Upper lobe of right lung (tissue), 1 donor: ENCODE results near the gene OR2L2. TPM values are rescaled to one million over a fixed set of nuclear protein-coding genes. Genes with fewer than 3 reads are reported as not detected.

Experiments used
- ATAC-seq: fragments of 200-7000 bp; cut with Tn5 transposase; one replicate; pipeline ENCODE4 v1.9.1; 2020; ENCODE audit warnings: mild to moderate bottlenecking, moderate library complexity
- DNase-seq: peaks from one replicate; pipeline ENCODE4 v3.0.0-alpha.2; 2020
- H3K27ac ChIP-seq: fragments of 200-600 bp; one replicate; pipeline ENCODE4 v1.8.0; 2022
- H3K27me3 ChIP-seq: fragments of 200-600 bp; one replicate; pipeline ENCODE4 v1.8.0; 2022; ENCODE audit warnings: mild to moderate bottlenecking
- H3K36me3 ChIP-seq: fragments of 200-600 bp; one replicate; pipeline ENCODE4 v1.8.0; 2022
- H3K4me1 ChIP-seq: fragments of 200-600 bp; one replicate; pipeline ENCODE4 v1.8.0; 2022
- H3K4me3 ChIP-seq: fragments of 200-600 bp; one replicate; pipeline ENCODE4 v1.8.0; 2022; ENCODE audit warnings: mild to moderate bottlenecking
- H3K9me3 ChIP-seq: fragments of 200-600 bp; one replicate; pipeline ENCODE4 v1.8.0; 2022
- intact Hi-C: fragments of 100-400 bp; cut with DNase I; formaldehyde crosslinking; loops from one replicate; pipeline ENCODE4 v1.11.0; 2022
- long read RNA-seq: library from polyadenylated mRNA; unstranded; transcript quantifications from one replicate; pipeline ENCODE4 v2.0.0, GENCODE V29; 2021
- total RNA-seq: library from RNA; stranded (reverse); fragmentation: NEBNext Ultra II Directional; extraction: Animal tissue kit (Norgen Biotek cat#: 25700); gene quantifications from one replicate; pipeline ENCODE4 v1.2.1, GENCODE V29; 2021
- TF ChIP-seq, protein P1 (sequence below): fragments of 200-600 bp; IDR thresholded peaks from one replicate; pipeline ENCODE4 v1.8.0; 2022; ENCODE audit warnings: antibody characterized with exemption
- donor health status: DM: no; HTN: yes; CAD: no; lungs with severe emphysema.

The OR2L2 gene
- total RNA-seq = 0.14 TPM
- long read RNA-seq = 0 reads

DNA sequence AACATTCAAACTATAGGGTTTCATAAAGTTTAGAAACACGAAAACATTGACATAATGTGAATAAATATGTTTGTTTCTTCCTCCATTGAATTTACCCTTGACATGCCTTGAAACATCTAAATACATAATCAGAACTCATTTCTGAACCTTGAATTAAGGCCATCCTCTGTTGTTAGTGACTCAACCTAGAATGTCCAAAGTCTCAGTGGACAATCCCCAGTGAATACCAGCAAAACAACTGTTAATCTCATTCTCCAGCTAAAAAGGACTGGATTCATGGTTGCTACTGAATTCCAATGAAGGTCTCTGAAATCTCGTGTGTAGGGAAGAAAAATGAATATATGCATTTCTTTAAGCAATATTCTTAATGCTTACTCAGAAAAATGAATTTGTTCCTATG, at the start of gene OR2L2:
OR2L2 (plus strand) TSS at position 301 of the 400 bp plus-strand sequence. CDS start 8,198 bp downstream, outside the sequence.
- intact Hi-C loops = no loop called here
- Histone ChIP-seq H3K27ac (no peak within 1 kb of the TSS), H3K36me3 (no peaks in the 10 kb centered on the region), H3K4me3 (no peak within 1 kb of the TSS), H3K4me1 (no peaks in the 10 kb centered on the region), H3K9me3 (no peaks in the 10 kb centered on the region), H3K27me3 (no peaks in the 10 kb centered on the region)
- no peak for ATAC-seq
- TF ChIP-seq, protein P1, sequence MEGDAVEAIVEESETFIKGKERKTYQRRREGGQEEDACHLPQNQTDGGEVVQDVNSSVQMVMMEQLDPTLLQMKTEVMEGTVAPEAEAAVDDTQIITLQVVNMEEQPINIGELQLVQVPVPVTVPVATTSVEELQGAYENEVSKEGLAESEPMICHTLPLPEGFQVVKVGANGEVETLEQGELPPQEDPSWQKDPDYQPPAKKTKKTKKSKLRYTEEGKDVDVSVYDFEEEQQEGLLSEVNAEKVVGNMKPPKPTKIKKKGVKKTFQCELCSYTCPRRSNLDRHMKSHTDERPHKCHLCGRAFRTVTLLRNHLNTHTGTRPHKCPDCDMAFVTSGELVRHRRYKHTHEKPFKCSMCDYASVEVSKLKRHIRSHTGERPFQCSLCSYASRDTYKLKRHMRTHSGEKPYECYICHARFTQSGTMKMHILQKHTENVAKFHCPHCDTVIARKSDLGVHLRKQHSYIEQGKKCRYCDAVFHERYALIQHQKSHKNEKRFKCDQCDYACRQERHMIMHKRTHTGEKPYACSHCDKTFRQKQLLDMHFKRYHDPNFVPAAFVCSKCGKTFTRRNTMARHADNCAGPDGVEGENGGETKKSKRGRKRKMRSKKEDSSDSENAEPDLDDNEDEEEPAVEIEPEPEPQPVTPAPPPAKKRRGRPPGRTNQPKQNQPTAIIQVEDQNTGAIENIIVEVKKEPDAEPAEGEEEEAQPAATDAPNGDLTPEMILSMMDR = no peak
- no peak for DNase-seq

DNA sequence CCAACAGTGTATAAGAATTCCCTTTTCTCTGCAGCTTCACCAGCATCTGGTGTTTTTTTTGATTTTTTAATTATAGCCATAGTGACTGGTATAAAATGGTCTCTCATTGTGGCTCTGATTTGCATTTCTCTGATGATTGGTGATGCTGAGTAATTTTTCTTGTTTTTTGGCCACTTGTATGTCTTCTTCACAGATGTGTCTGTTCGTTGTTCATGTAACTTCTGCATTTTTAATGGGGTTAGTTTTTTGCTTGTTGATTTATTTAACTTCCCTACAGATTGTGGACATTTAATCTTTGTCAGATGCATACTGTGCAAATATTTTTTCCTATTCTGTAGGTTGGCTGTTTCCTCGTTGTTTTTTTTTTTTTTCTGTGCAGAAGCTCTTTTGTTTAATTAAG, 36.9 kb upstream of the OR2L2 start:
- TF ChIP-seq, protein P1 = no peak
- Histone ChIP-seq H3K4me1 (no peaks in the 10 kb centered on the region), H3K9me3 (no peaks in the 10 kb centered on the region), H3K4me3 (no peak overlapping the region), H3K27ac (no peak overlapping the region), H3K27me3 (no peaks in the 10 kb centered on the region), H3K36me3 (no peaks in the 10 kb centered on the region)
- intact Hi-C loops = no loop called here
- ATAC-seq = no peak
- DNase-seq = no peak

- Histone ChIP-seq H3K4me3 (no peak overlapping the region), H3K9me3 (no peaks in the 10 kb centered on the region), H3K27me3 (no peaks in the 10 kb centered on the region), H3K4me1 (no peaks in the 10 kb centered on the region), H3K36me3 (no peaks in the 10 kb centered on the region), H3K27ac (no peak overlapping the region)
- TF ChIP-seq, protein P1 = no peak
- intact Hi-C loops = no loop called here
- DNase-seq (no peak), ATAC-seq (no peak)
These were observed 31.1 kb upstream of the OR2L2 start for GRCh38 chr1:247998811-247999210.

DNA sequence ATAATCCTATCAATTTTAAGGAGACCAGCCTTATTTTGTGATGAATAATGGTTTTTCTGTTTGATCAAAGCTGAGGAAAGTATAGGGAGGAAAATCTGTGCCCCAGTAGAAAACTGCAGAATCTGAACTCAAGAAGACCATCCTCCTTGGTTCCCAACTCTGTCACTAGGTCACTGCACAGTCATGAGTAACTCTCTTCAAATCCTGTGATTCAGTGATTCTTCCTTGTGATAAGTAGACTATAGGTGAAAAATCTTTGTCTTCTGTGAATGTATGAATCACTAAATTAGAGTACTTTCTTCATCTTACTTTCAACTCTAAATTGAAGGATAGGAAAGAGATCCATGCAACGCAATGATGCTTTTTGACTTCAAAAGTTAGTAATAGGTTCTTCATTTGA, 29.7 kb upstream of the OR2L2 start:
- H3K4me3 ChIP-seq = no peak overlapping the region
- intact Hi-C loops = no loop called here
- H3K27me3 ChIP-seq = no peaks in the 10 kb centered on the region
- no peak for ATAC-seq
- no peaks in the 10 kb centered on the region for H3K36me3 ChIP-seq
- H3K9me3 ChIP-seq = no peaks in the 10 kb centered on the region
- H3K27ac ChIP-seq = no peak overlapping the region
- DNase-seq = no peak
- no peaks in the 10 kb centered on the region for H3K4me1 ChIP-seq
- TF ChIP-seq, protein P1 = no peak

DNA sequence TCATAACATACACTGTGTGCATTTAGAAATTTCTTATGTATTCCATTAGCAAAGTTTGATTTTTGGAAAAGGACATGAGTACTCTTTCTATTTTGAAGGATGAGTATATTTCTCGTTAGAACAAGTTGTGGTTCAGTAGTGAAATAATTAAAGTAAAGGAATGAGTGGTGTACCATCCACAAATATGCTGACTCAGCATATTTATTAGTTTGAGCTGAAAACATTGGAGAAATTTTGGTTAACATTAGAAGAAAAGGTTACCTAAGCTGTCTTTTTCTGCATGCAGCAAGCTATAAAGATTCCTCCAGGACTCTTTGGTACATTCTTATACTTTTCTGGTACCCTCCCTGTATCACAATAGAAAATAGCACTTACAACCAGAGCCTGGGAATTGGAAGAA, 22.1 kb upstream of the OR2L2 start:
- no peak for DNase-seq

More for the DNA sequence above, 22.1 kb upstream of the OR2L2 start:
- H3K27me3 ChIP-seq = no peaks in the 10 kb centered on the region
- no peaks in the 10 kb centered on the region for H3K36me3 ChIP-seq
- ATAC-seq = no peak
- no peaks in the 10 kb centered on the region for H3K4me1 ChIP-seq
- peaks cover 11% of the 10 kb centered on the region for H3K9me3 ChIP-seq
- TF ChIP-seq, protein P1 = no peak
- H3K4me3 ChIP-seq = no peak overlapping the region
- no peak overlapping the region for H3K27ac ChIP-seq
- intact Hi-C loops = no loop called here
